Measurements from ENCODE around the gene IL37. TPM values are rescaled to one million over a fixed set of nuclear protein-coding genes. Genes with fewer than 3 reads are reported as not detected.

IL37 gene
- total and polyA plus RNA-seq, 2 donors from 2014 or later, result not detected

DNA sequence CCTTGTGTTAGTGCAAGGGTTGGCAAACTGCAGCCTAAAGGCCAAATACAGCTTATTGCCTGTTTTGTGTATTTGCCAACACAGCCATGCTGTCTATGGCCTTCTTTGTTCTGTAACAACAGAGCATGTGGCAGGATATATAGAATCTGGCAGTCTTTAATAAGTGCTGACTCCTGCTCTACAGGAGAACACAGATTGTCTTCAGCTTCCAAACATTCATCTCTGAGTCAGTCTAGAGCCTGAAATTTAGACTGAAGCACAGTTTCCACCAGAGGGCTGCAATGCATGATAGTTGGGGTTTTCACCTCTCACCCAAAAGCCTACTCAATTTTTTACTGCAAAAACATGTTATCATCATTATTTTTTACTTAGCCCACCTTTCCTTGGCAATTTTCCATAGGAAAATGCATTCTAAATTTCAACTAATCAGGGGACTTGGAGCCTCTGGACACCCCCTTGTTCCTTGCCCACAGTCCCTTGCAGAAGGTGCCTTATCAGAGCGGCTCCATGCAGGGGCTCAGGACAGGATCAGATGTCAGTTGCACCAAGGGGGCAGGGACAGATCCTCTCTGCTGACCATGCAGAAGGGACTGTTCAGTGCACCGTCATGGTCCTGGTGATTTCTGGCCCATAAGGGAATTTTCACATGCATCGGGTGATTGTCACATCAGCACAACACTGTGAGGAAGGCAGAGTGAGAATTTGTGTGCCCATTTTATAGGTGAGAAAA is 12.4 kb downstream of the IL37 start:
- Histone ChIP-seq H3K36me3 (ENCODE audit: control insufficient read depth in 2 of 3, insufficient read depth in 3 of 3, low read length in 3 of 3) (no peaks in the 10 kb centered on the region), H3K27ac (ENCODE audit: low read depth in 2 of 2, low read length in 2 of 2) (no peak overlapping the region), H3K4me1 (ENCODE audit: control insufficient read depth in 2 of 3, insufficient read depth in 2 of 3, low read depth in 1 of 3, low read length in 3 of 3) (peaks cover 0 to 5% (median 0%) of the 10 kb centered on the region in 3 donors), H3K9me3 (ENCODE audit: control insufficient read depth in 2 of 3, insufficient read depth in 1 of 3, low read length in 3 of 3) (no peaks in the 10 kb centered on the region), H3K9ac (ENCODE audit: low read length in 3 of 3) (no peak overlapping the region), H3K4me3 (ENCODE audit: low read length in 3 of 3) (no peak overlapping the region), H3K27me3 (ENCODE audit: control insufficient read depth, insufficient read depth, low read length) (no peaks in the 10 kb centered on the region)
- no peak for DNase-seq
- no peak for FAIRE-seq
- intact Hi-C loops (cut with DNase I), result no loop called here
- TF ChIP-seq, protein P1, sequence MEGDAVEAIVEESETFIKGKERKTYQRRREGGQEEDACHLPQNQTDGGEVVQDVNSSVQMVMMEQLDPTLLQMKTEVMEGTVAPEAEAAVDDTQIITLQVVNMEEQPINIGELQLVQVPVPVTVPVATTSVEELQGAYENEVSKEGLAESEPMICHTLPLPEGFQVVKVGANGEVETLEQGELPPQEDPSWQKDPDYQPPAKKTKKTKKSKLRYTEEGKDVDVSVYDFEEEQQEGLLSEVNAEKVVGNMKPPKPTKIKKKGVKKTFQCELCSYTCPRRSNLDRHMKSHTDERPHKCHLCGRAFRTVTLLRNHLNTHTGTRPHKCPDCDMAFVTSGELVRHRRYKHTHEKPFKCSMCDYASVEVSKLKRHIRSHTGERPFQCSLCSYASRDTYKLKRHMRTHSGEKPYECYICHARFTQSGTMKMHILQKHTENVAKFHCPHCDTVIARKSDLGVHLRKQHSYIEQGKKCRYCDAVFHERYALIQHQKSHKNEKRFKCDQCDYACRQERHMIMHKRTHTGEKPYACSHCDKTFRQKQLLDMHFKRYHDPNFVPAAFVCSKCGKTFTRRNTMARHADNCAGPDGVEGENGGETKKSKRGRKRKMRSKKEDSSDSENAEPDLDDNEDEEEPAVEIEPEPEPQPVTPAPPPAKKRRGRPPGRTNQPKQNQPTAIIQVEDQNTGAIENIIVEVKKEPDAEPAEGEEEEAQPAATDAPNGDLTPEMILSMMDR (IDR thresholded peaks at IDR 0.05; ENCODE audit: borderline replicate concordance, extremely low read depth, insufficient read depth), result no peak

GRCh38 chr2:112923967-112924338 is 13.0 kb downstream of the IL37 start:
- intact Hi-C loops (cut with DNase I), result no loop called here
- FAIRE-seq (no peak), DNase-seq (no peak)
- H3K4me3 ChIP-seq (ENCODE audit: low read length in 3 of 3), result no peak overlapping the region
- TF ChIP-seq, protein P1 (IDR thresholded peaks at IDR 0.05; ENCODE audit: borderline replicate concordance, extremely low read depth, insufficient read depth), result no peak
- H3K4me1 ChIP-seq (ENCODE audit: control insufficient read depth in 2 of 3, insufficient read depth in 2 of 3, low read depth in 1 of 3, low read length in 3 of 3), result peaks cover 0 to 5% (median 0%) of the 10 kb centered on the region in 3 donors
- H3K9me3 ChIP-seq (ENCODE audit: control insufficient read depth in 2 of 3, insufficient read depth in 1 of 3, low read length in 3 of 3), result no peaks in the 10 kb centered on the region
- H3K27ac ChIP-seq (ENCODE audit: low read depth in 2 of 2, low read length in 2 of 2), result no peak overlapping the region
- no peak overlapping the region for H3K9ac ChIP-seq (ENCODE audit: low read length in 3 of 3)
- H3K27me3 ChIP-seq (ENCODE audit: control insufficient read depth, insufficient read depth, low read length), result no peaks in the 10 kb centered on the region
- no peaks in the 10 kb centered on the region for H3K36me3 ChIP-seq (ENCODE audit: control insufficient read depth in 2 of 3, insufficient read depth in 3 of 3, low read length in 3 of 3)

DNA sequence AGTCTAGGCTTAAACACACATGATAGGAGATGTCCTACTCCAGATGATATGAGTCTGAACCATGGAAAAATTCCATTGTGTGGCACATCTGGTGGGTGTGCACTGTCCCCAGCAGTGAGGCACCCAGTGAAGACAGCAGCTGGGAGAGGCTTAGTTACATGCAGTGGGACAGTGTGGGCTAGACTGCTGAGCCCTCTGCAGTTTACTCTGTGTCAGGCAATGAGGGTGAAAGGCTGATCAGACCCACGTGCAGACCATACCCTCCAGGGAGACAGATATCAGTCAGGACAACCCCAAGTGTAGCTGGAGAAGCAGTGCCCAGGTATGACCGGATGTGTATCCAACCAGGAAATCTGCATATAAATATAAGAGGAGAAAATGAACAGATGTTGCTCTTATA is 13.4 kb downstream of the IL37 start:
- FAIRE-seq, result no peak
- no peak overlapping the region for H3K27ac ChIP-seq (ENCODE audit: low read depth in 2 of 2, low read length in 2 of 2)
- H3K36me3 ChIP-seq (ENCODE audit: control insufficient read depth in 2 of 3, insufficient read depth in 3 of 3, low read length in 3 of 3), result no peaks in the 10 kb centered on the region
- no peak overlapping the region for H3K4me3 ChIP-seq (ENCODE audit: low read length in 3 of 3)
- no peaks in the 10 kb centered on the region for H3K27me3 ChIP-seq (ENCODE audit: control insufficient read depth, insufficient read depth, low read length)
- no peaks in the 10 kb centered on the region for H3K9me3 ChIP-seq (ENCODE audit: control insufficient read depth in 2 of 3, insufficient read depth in 1 of 3, low read length in 3 of 3)
- H3K9ac ChIP-seq (ENCODE audit: low read length in 3 of 3), result no peak overlapping the region
- H3K4me1 ChIP-seq (ENCODE audit: control insufficient read depth in 2 of 3, insufficient read depth in 2 of 3, low read depth in 1 of 3, low read length in 3 of 3), result peaks cover 0 to 5% (median 0%) of the 10 kb centered on the region in 3 donors
- TF ChIP-seq, protein P1 (IDR thresholded peaks at IDR 0.05; ENCODE audit: borderline replicate concordance, extremely low read depth, insufficient read depth), result no peak
- intact Hi-C loops (cut with DNase I), result no loop called here
- no peak for DNase-seq
